Measurements from ENCODE around the gene SNIP1.
"Not testable (repeated sequence)": the region's sequence is repeated elsewhere in the genome, so short reads cannot be mapped to it uniquely, and the experiment has no call there.

SNIP1 gene, protein sequence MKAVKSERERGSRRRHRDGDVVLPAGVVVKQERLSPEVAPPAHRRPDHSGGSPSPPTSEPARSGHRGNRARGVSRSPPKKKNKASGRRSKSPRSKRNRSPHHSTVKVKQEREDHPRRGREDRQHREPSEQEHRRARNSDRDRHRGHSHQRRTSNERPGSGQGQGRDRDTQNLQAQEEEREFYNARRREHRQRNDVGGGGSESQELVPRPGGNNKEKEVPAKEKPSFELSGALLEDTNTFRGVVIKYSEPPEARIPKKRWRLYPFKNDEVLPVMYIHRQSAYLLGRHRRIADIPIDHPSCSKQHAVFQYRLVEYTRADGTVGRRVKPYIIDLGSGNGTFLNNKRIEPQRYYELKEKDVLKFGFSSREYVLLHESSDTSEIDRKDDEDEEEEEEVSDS

DNA sequence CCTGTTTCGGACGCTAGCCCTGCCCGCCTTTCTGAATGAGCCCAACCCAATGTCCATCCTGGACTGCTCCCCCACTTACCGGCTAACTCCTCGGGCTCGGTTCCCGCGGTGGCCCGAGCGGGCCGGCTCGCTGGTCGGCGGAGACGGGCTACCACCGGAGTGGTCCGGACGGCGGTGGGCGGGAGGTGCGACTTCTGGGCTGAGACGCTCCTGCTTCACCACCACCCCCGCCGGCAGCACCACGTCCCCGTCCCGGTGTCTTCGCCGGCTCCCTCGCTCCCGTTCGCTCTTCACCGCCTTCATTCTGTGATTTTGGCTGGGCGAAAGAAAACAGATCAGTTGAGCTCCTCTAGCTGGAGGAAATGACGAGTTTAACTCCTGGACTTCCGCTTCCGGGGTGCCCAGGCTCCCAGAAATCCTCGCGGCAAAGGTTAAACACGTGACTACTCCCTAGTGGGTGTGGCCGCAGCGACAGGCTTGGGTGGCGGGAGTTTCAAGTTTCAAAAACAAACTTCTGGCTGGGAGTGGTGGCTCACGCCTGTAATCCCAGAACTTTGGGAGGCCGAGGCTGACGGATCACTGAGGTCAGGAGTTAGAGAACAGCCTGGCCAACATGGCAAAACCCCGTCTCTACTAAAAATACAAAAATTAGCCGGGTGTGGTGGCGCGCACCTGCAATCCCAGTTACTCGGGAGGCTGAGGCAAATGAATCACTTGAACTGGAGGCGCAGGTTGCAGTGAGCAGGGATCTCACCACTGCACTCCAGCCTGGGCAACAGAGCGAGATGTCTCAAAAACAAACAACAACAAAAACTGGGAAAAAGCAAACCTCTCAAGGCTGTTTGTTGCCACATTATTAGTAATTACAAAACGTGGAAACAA is at the start of gene SNIP1:
Gene SNIP1 (minus strand): TSS at position 367 of the 882 bp plus-strand sequence. CDS start 64 bp downstream, at position 303.
- peak; percentile 100 for DNase-seq

DNA sequence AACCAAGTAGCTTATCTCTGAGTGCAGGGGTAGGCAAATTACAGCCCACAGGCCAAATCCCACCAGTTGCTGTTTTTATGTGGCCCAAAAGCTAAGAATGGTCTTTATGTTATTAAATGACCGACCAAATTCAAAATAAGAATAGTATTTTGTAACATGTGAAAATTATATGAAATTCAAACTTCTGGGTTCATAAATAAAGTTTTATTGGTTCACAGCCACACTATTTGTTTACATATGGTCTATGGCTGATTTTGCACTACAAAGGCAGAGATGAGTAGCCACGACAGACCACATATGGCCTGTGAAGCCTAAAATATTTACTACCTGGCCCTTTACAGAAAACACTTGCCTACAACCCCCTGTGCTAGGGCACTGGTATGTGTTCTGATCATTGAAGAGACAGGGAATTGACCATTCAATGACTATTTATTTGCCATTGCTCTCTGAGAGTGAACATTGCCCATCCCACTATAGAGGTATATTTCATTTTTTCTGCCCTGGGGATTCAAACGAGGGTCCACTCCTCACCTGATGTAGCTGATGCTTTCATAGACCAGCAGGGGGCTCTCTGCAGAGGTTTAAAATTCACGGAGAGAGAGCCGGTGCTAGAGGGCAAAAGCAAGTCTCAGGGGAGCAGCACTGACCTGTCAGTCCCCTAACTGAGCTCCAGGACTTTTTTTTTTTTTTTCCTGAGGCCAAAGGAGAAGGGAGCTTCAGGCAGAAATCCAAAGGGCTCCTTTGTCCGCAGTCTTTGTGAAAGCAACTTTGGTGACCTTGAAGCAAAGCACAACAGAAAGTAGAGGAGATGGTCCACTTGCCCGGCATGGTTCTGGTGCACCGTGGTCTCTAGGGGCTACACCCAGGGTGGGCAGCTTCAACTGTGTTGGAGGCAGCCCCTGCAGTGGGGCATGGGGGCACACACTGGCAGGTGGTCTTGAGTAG is 48.9 kb upstream of the SNIP1 start:
- peak; percentile 90 for DNase-seq

DNA sequence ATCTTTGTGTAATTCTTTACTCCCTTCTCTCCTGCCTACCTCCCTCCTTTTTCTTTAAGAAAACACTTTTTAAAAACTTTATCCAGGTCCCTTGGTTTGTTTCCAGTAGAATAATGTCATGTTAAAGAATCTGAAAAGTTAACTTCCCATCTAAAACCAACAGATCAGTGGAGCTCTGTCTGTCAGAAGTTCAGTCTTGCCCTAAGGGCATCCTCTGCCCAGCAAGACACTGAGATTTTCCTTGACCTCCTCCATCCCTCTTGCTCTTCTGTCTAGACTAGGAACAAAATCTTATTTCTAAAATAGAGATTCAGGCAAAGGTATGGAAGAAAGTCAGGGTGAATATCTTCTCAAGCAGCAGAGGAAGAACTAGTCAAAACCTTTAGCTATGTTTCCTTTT is 47.3 kb upstream of the SNIP1 start:
- DNase-seq: no peak

DNA sequence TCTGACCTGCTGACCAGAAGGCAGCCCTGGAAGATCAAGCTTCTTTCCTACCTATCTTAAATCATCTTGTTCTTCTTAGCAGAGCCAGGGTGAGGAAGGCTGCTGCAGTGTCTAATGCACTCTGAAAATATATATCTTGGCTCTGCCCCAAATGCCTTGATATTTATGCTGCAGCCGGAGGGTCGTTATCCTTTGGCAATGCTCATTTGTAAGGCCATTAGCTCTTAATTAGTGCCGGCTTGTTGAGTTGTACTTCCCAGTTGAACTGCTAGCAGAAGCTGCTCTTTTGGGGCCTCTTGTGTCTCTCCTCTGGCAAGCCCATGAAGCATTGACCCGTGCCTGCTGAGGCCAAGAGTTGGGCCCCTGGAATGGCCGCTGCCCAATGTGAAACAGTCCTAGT is 45.8 kb upstream of the SNIP1 start:
- no peak for DNase-seq

DNA sequence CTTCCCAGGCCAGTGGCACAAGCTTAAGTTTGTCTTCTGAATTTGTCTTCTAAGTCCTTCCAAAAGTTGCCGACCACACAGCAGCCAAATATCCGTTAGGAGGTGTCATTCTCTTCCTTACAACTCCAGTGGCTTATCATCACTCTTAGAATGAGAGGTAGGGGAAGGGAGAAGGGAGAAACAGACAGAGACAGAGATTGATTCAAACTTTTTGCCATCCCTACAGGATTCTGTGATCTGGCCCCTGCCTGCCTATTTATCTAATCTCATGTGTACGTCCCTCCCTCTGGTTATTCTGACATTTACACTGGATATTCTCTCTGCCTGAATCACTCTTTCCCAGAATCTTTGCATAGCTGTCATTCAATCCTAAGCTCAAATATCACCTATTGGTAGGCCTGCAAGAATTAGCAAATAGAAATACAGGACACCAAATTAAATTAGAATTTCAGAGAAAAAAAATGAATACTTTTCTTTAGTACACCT is 42.1 kb upstream of the SNIP1 start:
- no peak for DNase-seq

DNA sequence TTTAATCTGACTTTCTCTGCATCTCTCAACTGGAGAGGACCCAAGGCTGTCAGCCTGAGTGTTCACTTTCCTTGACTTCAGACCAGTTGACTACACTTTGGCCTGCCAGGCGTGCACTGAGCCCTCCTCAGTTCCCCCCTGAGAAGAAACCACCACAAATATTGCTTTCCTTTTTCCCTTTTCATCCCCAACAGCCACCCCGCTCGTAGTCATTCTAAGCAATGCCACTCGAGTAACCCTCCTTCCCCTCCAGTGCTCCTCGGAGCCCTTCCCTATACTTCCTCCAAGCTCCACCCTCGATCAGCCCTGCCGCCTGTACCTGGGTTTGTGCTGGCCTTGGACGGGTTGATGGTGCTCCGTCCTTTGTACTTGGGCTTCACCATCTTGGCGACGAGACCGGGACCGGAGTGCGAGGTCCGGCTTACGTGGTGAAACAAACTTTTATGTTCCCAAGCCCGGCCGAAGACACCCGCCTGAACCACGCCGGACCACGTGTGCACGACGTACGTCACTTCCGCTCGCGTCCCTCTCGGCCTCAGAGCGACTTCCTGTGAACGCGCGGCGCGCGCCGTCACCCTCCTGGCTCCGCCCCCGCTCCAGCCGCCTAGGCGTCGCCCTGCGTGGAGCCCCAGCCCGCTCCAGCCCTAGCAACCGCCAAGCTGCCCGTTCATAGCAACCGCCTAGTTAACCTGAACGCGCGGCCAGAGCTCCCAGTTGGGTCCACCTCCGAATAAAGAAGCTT is 41.5 kb upstream of the SNIP1 start, which contains the start of gene GNL2:
Gene GNL2 (minus strand): TSS at position 498 of the 742 bp plus-strand sequence. CDS start 115 bp downstream, at position 383.
- peak; percentile 100 for DNase-seq

DNA sequence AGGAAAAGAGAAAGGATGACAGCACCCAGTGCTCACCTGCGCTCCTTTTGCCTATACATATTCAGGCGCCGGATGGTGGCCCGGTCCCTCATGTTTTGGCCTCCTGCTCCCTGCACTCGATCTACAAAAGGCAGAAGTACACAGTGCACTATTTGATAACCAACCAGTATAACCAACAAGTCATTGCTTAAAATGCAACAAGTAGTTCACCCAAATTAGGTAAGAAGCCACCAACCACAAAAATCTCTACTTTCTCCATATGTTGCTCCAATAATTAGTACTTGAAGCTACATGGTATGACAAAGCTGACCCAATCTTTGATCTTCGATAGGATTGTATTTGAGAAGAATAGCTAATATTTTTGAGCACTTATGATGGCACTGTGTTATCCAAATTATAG is 39.6 kb upstream of the SNIP1 start:
- DNase-seq: no peak

DNA sequence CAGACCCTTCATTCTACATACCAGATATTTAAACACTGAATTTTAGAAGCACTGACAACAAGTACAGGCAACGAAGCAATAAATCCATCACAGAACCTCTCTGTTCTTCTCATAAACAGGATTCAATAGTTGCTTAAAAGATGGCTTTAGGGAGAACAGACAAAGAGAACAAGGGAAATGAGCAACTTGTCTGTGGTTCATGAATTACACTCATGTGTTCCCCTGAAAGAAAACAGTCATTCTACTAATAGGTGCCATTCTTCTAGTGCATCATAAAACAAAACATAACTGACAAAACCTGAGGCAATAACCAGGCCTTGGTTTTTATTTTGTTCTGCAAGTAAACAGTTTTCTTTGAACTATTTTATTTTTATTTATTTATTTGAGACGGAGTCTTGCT is 34.8 kb upstream of the SNIP1 start:
- no peak for DNase-seq

DNA sequence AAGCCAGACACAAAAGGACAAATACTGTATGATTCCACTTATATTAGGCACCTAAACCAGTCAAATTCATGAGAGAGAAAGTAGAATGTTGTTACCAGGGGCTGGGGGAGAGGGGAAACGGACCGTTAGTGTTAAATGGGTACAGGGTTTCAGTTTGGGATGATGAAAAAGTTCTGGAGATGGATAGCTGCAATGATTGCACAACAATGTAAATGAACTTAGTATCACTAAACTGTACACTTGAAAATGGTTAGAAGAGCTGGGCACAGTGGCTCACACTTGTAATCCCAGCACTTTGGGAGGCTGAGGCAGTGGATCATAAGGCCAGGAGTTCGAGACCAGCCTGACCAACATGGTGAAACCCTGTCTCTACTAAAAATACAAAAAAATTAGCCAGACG is 30.5 kb upstream of the SNIP1 start:
- not testable (repeated sequence) for DNase-seq

DNA sequence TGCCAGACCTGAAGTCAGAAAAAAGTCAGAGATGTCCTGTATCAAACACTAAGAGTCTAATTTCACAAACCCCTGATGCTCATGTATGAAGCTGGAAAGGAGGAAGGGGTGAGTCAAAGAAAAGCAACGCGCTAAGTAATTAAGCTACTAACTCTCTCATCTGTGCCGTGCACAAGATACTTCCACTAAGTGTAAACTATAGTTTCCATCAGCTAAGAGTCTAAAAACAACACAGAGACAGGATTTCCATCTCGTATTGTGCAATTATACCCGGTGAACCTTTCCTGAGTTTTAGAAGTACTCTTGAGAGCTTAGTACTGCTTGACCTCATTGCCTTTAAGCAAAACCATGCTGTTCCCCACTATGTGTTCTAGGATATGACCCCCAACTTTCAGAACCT is 21.6 kb upstream of the SNIP1 start:
- DNase-seq: no peak

DNA sequence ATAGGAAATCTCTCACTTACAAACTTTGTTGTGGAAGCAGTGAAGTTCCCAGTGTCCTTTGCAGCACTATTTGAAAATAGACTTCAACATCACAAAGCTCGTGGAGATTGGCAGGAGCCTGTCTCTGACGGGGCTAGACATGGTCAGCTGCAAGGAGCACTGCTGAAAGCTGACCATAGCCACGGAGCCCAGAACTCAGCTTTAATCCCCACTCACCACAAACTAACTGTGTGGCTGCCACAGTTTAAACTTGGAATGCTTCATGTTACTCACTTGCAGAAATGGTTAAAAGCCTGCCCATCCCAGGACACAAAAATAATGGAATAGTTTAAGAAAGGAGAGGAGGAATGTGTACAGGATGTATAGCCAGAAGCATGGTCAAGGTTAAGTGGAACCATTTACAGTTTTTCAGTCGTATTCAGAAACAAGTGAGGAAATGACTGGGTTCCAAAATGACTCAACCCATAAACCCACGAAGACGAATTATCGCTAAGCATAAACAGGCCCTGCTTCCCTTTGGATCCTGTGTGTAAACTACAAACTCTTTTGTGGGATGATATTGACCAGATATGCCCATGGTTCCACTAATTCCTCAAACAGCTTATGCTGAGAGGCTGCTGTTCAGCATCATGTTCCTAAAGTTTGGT is 20.9 kb upstream of the SNIP1 start:
- no peak for DNase-seq

DNA sequence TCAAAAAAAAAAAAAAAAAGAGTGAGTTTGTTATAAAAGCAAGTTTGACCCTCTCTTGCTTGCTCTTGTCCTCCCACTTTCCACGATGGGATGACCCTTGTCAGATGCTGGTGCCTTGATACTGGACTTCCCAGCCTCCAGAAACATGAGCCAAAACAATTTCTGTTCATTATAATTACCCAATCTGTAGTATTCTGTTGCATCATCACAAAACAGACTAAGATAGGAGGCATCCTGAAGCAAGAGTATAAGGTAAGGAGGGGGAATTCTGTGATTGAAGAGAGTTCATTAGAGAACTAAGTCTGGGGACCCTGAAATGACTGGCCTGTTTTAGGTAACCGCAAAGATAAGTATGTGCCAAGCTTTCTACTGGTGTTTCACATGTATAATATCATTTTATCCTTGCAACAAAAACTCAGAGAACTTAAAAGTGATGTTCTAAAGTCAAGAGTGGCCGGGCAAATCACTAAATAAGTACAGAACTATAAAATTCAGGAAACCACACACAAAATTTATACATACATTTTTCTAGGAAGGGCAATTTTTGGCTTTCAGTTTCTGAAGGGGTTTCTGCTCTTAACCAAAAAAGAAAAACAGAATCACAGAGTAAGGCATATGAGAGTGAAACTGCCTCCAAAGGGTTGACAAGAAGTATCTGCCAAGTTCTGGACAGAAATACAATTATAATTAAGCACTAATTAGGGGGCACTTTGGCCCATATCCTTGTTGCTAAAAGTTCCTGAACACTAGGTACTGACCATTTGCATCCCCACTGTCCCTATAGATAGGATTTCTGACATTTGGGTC is 16.6 kb upstream of the SNIP1 start:
- DNase-seq: no peak

DNA sequence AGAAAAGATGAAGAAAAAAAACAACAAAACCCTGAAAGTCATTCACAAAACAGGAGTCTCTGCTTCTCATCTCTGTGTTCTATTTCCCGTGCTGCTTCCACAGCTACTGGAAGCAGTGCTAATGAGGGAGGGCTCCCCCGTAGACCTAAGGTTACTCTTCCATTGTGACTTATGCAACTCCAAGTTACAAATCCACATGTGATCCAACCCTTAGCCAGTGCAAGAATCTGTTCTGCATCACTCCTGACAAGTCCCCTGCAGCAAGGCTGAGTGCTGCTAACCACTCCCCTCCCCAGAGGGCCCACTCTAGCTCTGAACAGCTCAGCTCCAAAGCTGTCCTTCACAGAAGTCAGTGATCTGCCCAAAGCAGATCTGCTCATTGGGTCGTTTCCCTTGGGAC is 12.9 kb upstream of the SNIP1 start:
- no peak for DNase-seq

DNA sequence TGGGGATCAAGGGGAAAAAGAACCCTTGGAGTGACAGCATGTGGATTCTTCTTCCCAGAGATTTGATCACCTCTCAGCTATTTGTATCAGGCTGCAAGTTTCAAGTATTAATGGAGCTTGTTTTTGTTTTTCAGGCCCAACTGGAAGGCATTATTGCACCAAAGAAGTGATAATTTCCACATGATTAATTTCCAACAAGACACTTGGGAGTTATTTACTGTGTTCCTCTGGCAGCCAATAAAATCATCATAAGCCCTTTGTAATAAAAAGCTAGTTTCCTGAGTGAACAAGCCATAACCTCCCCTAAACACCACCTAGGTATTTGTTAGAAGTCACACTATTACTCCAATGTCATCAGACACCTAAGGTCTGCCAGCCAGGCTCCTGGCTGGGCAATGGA is 10.8 kb upstream of the SNIP1 start:
- DNase-seq: no peak

DNA sequence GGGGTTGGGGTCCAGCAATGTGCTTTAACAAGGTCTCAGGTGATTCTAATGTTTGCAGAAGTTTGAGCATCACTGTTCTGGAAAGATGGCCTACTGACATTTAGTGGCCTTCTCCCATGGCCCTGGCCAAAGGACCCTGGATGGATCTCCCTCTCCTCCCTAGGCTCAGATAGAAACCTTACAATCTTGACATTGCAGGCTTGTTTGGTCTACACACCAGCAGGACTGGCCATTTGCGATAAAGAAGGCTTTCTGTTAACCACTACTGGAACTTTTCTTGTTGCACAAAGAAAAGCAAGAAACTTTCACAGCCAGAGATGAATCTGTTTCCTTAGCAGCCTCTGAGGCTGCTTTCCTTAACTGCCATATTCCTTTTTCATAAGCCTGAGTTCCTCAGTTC is 8.9 kb upstream of the SNIP1 start:
- DNase-seq: no peak

DNA sequence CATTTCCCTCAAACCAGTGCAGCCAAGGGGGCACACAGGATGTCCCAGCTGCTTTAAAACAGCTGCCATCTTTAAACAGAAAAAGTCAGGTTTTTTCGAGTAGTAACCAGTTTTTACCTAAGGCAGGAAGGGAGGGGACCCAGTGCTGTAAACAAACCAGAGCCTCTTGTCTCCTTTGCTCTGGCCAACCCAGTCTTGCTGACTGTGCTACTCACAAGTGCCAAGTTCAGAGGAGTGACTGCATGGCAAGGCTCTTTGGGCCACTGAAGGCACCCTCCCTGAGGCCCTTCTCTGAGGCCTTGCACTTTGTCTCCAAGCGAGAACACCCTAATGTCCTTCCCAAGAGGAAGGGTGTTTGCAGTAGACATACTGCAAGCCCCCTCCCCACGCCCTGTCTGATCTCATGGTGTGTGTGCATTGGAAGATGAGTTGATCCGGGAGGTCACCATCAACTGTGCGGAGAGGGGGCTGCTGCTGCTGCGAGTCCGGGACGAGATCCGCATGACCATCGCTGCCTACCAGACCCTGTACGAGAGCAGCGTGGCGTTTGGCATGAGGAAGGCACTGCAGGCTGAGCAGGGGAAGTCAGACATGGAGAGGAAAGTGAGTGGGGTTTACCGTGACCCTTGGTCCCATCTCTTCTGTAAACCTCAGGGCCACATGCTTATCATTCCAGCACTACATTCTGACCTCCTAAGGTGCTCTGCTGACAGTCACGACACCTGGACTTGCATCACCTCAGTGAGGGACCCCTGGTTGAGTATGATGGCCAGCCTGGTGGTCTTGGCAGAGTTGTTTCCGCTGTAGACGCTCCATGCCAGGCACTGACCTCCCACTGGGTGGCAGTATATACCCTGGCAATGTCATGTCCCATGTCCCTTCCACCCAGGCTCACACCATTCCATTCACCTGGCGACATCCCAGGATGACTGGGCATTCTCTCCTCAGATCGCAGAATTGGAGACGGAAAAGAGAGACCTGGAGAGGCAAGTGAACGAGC is 7.3 kb upstream of the SNIP1 start:
- peak; percentile 59 for DNase-seq

DNA sequence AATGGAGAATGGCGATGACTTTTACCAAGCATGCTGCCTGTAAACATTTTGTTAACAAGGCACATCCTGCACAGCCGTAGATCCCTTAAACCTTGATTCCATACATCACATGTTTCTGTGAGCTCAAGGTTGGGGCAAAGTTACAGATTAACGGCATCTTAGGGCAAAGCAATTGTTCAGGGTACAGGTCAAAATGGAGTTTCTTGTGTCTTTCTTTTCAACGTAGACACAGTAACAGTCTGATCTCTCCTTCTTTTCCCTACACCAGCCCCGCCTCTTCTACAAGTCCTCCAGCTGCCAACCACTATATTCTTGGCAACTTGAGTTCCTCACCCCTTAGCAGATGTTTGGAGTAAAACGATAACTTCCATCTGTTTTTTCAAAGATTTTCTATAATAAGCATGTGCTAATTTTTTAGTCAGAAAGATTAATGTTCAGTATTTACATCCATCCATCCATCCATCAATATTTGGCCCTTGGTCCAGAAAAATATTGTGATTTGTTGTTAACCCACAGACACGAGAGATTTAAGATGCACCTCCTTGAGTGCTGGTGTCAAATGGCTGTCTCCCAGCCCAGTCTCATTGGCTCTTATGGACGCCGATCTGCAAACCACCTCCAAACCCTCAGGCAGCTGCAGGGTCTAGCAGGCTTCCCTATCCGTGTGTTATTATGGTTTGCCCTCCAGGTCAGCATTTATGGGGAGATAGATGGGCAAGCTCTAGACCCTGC is 6.5 kb upstream of the SNIP1 start:
- no peak for DNase-seq

DNA sequence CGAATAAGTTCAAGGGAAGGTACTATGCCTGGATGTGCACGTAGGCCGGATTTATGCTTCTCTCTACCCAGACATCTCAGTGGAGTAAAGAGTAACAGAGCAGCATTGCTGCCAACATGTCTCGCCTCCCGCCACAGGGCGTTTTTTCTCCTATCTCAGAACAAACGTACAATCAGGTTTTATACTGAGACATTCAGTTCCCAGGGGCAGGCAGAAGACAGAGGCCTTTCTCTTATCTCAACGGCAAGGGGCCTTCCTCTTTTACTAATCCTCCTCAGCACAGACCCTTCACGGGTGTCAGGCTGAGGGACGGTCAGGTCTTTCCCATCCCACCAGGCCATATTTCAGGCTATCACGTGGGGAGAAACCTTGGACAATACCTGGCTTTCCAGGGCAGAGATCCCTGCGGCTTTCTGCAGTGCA is 5.9 kb upstream of the SNIP1 start:
- not testable (repeated sequence) for DNase-seq

All from NCI-H510A (cell line).